HuH-7 (cell line): ENCODE results near the gene DPCD.

Experiments
- DNase-seq: peaks from one replicate; pipeline ENCODE4 v3.0.0; 2011; ENCODE audit warnings: low spot score

The DPCD gene

DNA sequence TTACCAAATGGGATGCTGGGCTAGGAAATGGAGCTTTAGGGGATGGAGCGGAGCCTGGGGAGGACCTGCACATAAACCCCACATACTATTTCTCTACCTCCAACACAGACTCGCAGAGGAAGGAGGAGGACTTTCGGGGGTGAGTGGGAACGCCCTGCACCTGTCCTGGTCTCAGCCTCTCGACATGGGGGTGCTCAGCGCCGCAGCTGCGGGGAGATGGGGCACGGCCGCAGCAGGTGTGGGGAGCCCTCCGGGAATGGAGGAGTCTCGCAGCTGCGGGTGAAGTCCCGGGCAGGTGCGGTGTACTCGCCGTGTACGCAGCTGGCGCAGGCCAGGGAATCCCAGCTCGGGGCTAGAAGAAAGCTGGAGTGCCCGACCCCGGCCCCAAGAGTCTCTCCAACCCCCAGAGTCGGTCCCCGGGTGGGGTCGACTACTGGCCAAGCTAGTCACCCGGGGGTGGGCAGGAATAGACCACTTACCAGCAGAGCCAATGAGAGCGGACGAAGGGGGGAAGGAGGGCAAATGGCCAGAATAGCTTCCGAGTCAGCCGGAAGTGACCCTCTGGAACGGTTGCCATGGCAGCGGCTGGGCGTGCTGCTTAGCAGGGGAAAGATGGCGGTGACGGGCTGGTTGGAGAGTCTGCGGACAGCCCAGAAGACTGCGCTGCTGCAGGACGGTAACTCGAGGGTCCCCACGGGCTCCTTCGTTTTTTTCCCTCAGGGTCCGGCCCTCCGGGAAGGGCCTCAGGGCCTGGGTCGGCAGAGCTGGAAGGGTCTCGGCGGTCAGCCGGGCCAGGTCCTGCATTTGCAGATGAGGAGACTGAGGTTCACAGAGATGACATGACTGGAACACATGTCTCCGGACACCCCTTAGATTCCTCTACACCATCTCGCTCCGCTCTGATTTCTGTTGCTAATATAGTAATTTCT lies at the start of gene DPCD, which contains the start of gene POLL:
DPCD (plus strand) TSS at position 597 of the 929 bp plus-strand sequence; CDS start at position 613, 16 bp downstream.
POLL (minus strand) TSS at position 533 of the 929 bp plus-strand sequence. CDS start 897 bp downstream, outside the sequence.
- peak; percentile 96 for DNase-seq

GRCh38 chr10:101538446-101538845 lies 49.7 kb upstream of the DPCD start:
- no peak for DNase-seq

DNA sequence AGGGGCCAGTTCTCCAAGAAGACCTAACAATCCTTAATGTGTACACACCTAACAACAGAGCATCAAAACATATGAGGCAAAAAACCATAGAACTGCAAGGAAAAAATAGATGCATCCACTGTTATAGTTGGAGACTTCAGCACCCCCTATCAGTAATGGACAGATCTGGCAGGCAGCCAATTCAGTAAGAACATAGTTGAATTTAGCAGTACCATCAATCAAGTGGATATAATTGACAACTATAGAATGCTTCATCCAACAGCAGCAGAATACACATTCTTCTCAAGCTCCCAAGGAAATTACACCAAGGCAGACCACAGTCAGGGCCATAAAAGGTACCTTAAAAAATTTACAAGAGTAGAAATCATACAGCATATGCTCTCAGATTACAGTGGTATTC lies 42.2 kb upstream of the DPCD start:
- no peak for DNase-seq

- DNase-seq, result no peak
Observed at GRCh38 chr10:101550965-101551364, 37.2 kb upstream of the DPCD start.

- DNase-seq, result no peak
Observed at GRCh38 chr10:101552442-101552841, 35.7 kb upstream of the DPCD start.

- DNase-seq, result no peak
Observed at GRCh38 chr10:101557541-101557940, 30.6 kb upstream of the DPCD start.

- DNase-seq, result no peak
Observed at GRCh38 chr10:101558204-101558603, 29.9 kb upstream of the DPCD start.

DNA sequence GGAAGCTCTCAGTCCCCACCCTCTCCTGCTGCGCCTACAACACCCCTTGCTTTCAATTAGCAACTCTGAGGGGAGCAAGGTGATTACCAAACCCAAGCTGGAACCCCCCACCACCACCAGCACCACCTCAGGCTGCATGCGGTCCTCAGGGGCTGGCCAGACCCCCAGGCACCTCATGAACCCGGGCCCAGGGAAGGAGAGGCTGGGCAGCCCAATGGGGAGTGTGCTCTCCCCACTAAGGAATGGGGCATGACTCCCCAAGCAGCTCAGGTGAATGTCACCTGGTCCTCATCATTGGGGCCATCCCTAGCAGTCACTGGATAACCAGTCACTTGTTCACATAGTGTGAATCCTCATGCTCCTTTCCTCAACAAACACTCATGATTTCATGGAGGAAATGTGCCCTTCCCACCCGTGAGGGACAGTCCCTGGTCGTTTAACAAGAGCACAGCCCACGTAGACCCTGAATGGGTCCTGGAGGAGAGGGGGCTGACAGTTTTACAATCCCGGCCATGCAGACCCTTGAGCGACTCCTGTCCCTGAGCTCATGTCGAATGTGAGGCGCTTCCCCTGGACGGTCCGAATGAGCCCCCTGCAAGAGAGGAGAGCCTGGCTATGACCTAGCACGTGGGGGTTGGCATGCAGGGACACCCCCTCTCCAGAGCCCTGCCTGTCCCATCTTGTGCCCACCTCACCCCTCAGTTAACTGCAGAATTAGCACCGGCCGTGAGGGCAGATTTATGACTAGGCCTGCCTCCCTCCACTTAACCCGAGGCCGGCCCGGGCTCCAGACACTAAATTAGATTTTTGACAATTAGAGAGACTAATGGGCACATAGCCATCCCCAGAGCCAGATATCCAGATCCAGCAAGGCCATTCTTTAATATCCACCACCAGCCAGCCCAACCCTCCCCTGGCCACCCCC lies 29.2 kb upstream of the DPCD start:
- no peak for DNase-seq

DNA sequence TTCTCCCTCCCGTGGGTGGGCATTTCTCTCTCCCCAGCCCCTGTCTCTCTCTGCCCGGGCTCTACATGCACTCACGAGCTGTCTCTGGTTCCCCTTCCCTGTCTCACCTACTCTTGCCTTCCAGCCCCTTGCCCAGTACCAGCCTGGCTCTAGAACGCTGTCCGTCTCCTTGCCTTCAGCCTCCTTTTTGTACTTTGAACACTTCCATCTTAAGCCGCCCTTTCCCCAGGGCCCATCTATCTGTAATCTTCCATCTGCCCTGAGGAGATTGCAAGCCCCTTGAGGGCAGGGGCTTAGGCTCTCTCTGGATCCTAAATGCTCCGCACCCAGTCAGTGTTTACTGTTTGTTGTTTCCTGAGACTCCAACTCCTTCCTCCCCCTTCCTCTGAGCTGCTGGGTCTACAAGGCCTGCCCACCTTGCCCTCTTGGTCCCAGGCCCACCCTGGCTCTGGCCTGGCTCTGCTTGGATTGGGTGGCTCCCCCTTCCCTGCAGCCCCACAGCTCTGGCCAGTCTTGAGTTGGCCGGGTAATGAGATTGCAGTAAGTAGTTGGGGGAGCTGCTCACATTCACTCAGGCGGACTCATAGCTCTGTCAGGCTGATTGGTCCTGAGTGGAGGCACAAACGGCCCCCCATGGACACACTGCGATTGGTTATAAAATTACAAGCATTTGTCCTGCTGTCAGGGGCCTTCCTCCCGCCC lies 28.4 kb upstream of the DPCD start:
- DNase-seq, result no peak

GRCh38 chr10:101560298-101561067 lies 27.6 kb upstream of the DPCD start:
- no peak for DNase-seq

- DNase-seq, result no peak
Observed at GRCh38 chr10:101561068-101561915, 26.8 kb upstream of the DPCD start.

GRCh38 chr10:101562231-101562630 lies 25.9 kb upstream of the DPCD start:
- no peak for DNase-seq

- DNase-seq, result no peak
Observed at GRCh38 chr10:101563007-101563406, 25.1 kb upstream of the DPCD start.

GRCh38 chr10:101563497-101564040 lies 24.6 kb upstream of the DPCD start:
- no peak for DNase-seq

GRCh38 chr10:101564490-101564991 lies 23.6 kb upstream of the DPCD start:
- DNase-seq, result no peak

DNA sequence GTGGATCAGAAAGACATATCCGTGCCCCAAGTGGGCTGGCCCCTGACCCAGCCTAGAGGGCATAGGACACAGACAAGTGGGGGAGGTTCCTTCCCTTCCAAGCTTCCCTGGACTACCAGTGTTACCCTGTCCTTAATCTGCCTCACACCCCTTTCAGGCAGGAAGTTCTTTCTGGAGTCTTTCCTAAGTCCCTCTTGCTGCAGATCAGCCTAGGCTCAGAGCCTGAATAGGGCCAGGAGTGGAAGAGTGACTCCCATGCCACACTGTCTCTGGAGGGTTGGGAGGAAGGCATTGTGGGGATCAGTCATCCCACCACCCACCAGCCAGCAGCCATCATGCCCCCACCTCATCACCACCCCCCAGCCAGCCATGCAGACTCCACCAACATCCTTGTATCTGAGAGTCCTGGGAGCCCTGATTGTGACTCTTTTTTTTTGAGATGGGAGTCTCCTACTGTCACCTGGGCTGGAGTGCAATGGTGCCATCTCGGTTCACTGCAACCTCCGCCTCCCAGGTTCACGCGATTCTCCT lies 22.7 kb upstream of the DPCD start:
- no peak for DNase-seq

DNA sequence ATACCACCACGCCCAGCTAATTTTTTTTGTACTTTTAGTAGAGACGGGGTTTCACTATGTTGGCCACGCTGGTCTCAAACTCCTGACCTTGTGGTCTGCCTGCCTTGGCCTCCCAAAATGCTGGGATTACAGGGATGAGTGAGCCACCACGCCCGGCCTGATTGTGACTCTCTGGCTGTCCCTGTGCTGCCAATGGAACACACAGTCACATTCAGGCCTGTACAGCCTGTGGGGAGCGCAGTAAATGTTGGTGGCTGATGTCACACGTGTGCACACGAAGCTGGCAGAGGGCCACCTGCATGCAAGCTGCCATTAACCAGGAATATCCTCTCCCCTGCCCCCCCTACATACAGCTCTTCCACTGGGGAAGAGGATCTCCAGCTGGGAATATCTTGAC lies 22.2 kb upstream of the DPCD start:
- DNase-seq, result no peak

GRCh38 chr10:101566333-101567164 lies 21.6 kb upstream of the DPCD start:
- no peak for DNase-seq
